GM19463 (cell line): Measurements from ENCODE around the gene JMJD4.
A peak's percentile ranks its signal among the peaks of the same experiment; 100 is the strongest.

Experiments
- ATAC-seq: cut with Tn5 transposase; IDR thresholded peaks from one replicate; pipeline ENCODE4 v1.9.1; 2021; ENCODE audit warnings: mild to moderate bottlenecking, moderate library complexity; ENCODE audit not compliant: unreplicated experiment

JMJD4 gene

GRCh38 chr1:227753999-227754711, 19.1 kb upstream of the JMJD4 start:
- no peak for ATAC-seq

DNA sequence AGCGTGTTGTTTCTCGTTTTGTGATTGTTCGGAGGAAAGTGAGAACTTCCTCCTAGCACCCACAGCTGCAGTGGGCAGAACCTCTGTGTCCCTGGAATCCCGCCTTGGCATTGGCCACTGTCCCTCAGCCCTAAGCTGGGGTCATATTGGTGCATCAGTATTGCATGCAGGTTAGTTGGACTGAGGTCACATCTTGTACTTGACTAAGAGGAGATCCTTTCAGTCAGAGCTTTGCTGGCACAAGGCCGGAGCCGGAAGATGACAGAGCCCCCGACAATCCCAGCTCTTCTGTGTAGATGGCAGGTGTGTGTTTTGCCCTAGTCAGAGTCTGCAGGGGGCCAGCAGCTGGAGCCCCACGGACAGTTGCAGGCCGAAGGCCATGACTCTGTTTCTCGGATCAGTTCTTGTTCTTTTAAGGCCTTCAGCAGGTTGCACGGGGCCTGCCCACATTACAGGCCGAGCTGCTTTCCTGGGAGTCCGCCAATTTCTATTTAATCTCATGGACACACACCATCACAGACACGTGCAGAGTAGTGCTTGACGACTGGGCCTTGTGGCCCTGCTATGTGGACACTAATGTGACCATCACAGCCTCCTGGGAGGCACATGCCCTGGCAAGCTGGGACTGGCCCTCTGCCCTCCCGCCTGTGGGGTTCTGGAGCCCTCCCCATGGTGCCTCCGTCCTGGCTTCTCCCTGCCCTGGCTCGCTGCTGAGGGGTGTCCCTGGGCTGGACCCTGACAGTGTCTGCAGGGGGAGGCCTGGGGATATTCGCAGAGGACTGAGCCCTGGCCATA, 15.0 kb upstream of the JMJD4 start:
- ATAC-seq = no peak

- ATAC-seq = no peak
These were observed 14.1 kb upstream of the JMJD4 start for GRCh38 chr1:227749225-227749624.

GRCh38 chr1:227748496-227749182, 13.5 kb upstream of the JMJD4 start:
- no peak for ATAC-seq

DNA sequence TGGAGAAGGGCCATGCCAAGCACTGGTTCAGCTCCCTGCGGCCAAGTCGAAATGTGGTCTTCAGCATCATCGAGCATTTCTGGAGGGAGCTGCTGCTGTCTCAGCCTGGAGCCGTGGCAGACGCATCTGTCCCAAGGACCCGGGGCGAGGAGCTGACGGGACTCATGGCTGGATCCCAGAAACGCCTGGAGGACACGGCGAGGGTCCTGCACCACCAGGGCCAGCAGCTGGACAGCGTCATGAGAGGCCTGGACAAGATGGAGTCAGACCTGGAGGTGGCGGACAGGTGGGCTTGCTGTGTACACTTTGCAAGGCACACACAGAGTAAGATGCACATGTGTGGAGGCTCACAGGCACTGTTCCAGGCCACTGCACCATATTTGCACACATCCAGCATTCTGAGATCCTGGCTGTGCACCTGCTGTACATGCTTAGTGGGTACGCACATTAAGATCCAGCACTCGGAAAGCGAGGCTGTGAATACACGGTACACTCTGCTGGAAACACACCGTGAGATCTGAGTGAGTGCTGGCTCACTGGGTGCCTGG, 12.9 kb upstream of the JMJD4 start:
- ATAC-seq = no peak

- no peak for ATAC-seq
These were observed 12.3 kb upstream of the JMJD4 start for GRCh38 chr1:227747382-227747781.

DNA sequence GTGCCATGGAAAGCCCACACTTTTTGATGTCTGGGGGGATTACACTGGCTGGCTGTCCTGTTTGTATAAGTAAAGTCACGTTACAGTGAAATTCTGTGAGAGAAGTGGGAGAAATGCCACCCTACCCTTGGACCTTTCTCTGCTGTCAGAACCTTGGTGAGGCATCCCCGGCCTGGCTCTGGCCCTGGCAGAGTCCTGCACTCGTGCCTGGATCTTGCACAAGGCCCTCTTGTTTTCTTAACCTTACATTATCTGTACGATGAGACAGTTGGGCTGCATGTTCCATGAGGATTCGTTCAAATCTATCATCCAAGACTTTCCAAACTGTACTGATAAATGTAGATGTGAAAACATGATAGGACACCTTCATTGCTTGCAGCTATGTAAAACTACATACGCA, 11.6 kb upstream of the JMJD4 start:
- ATAC-seq = no peak

- no peak for ATAC-seq
These were observed 10.6 kb upstream of the JMJD4 start for GRCh38 chr1:227745568-227746265.

DNA sequence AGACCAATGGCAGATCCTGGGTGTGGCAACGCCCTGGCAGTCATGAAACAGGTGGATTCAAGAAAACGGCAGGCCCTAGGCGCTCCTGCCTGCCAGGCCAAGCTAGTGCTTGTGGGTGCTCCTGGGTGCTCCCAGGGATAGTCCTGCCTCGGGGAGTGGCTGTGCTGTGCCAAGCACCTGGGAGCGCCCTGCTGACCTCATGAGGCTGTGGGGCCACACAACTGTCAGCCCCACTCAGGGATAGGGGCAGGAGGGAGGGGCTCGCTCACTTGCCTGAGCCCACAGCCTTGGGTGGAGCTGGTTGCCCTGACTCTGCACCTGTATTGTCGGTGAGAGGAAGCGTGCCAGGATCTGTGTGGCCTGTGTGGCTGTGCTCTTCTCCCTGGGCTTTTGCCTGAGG, 9.6 kb upstream of the JMJD4 start:
- ATAC-seq = no peak

GRCh38 chr1:227742738-227743715, 7.9 kb upstream of the JMJD4 start:
- ATAC-seq = no peak

- no peak for ATAC-seq
These were observed 6.2 kb upstream of the JMJD4 start for GRCh38 chr1:227741166-227741870.

DNA sequence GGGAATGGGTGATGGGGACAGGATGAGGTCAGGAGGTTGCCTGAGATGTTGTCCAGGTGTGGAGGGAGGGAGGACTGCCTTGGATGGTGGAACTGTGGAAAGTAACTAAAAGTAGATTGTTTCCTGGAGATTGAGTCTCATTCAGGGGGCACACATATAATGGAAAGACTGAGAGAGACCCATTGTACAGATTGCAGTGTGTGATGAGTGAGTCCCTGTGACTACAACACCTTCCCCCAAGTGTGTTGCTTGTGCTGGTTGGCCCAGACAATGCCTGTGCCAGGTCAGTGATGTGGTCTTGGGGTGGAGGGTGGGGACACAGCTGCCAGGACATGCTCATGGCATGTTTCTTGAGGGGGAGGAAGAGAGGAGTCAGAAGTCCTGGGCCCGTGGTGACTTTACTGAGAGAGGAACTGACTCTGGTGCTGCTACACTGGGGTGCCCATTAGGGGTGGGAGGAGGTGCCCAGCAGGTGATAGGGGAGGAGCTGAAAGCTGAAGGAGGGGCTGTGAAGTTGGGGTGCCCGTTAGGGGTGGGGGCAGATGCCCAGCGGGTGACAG, 5.4 kb upstream of the JMJD4 start:
- ATAC-seq = no peak

DNA sequence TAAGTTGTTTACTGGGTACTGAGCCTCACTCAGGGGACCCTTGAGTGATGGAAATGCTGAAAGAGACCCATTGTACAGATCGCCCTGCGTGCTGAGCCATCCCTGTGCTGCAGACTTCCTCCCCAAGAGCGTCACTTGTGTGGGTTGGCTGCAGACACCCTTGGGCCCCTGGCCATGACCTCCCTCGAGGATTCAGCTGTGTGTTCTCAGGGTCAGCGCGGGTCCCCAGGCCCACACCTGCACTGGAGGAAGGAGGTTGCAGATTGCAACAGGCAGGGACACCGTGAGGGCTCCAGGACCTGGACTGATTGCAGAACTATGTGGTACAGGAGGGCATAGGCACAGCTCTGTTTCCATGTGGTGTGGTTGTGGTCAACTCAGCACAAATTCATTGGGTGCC, 4.5 kb upstream of the JMJD4 start:
- no peak for ATAC-seq

- ATAC-seq = no peak
These were observed 3.7 kb upstream of the JMJD4 start for GRCh38 chr1:227738820-227739219.

GRCh38 chr1:227736814-227737432, 1.8 kb upstream of the JMJD4 start:
- no peak for ATAC-seq

DNA sequence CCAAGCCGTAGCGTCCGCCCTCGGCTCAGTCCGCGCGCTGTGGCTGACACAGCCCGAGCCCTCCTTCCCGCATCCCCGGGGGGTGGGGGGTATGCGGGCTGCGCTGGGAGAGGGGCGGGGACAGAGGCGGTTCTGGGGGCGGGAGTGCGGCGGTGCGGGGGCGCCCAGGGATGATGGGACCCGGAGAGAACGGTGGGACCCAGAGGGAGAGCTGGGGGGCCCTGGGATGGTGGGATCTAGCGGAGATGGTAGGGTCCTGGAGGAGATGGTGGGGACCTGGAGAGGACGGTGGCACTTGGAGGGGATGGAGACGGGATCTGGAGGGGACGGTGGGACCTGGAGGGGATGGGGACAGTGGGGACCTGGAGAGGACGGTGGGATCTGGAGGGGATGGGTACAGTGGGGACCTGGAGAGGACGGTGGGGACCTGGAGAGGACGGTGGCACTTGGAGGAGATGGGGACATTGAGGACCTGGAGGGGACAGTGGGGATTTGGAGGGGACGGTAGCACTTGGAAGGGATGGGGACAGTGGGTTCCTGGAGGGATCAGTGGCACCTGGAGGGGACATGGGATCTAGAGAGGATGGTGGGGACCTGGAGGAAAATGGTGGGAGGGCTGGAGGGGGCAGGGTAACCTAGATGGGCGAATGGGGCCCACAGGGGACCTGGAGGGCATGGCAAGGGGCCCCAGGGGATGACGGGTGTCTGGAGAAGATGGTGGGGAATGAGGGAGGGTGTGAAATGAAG, 610 bp upstream of the JMJD4 start:
- ATAC-seq = peak; percentile 32

DNA sequence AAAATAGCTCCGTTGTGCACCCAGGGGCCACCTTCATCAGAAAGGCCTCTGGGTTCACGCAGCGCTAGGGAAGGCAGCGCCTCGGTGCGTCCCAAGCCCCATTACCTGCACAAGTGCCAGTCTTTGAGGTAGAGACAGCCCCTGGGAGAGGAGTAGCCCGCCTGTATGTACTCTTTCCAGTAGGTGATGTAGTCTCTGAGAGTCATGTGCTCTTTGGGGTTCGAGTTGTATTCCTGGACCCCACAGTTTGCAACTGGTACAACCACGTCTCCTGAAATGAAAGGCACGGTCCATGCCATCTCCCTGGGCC, 601 bp downstream of the JMJD4 start:
- ATAC-seq = no peak
